Fibroblast of skin of scalp (primary cell): ENCODE results near the gene AKAP12. TPM values are rescaled to one million over a fixed set of nuclear protein-coding genes. Genes with fewer than 3 reads are reported as not detected.
A peak's percentile ranks its signal among the peaks of the same experiment; 100 is the strongest.

Source experiments
- DNase-seq: peaks from one replicate; pipeline ENCODE4 v3.0.0-alpha.2; 2013
- polyA plus RNA-seq, 2 experiments: library from polyadenylated mRNA; unstranded; fragments of 120-200 nt; gene quantifications; one replicate each; pipeline ENCODE4 v1.2.1, GENCODE V29; 2013; ENCODE audit not compliant: insufficient read length in 2 of 2

AKAP12 gene
- polyA plus RNA-seq (2013, experiment 1 of 2; ENCODE audit: insufficient read length), result 156 TPM
- polyA plus RNA-seq (2013, experiment 2 of 2; ENCODE audit: insufficient read length), result 183 TPM

DNA sequence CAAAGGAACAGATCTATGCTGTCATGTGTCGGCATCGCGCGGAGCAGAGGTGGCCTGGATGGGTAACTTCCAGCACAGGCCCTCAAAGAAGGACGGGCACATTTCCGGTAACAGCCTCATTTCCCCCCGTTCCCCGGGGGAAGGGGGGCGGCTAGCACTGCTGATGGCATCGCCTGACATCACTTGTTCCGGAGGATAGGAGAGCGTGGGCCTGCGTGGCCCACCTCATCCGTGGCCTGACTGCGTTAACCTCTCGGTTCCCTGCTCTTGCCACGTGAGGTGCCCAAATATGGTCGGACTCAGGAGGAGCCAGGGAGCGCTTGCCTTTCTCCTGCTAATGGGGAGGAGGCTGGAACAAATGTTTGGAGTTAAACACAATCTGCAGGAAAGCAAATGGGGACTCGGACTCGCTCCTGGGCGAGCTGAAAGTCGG, at the start of gene AKAP12:
Gene AKAP12 (plus strand): TSS at position 365 of the 433 bp plus-strand sequence. CDS start 596 bp downstream, outside the sequence.
- DNase-seq, result peak; percentile 71

GRCh38 chr6:151191527-151191926, 48.2 kb upstream of the AKAP12 start:
- DNase-seq, result no peak

GRCh38 chr6:151196555-151196954, 43.2 kb upstream of the AKAP12 start:
- DNase-seq, result peak; percentile 43

GRCh38 chr6:151197556-151197955, 42.2 kb upstream of the AKAP12 start:
- no peak for DNase-seq

DNA sequence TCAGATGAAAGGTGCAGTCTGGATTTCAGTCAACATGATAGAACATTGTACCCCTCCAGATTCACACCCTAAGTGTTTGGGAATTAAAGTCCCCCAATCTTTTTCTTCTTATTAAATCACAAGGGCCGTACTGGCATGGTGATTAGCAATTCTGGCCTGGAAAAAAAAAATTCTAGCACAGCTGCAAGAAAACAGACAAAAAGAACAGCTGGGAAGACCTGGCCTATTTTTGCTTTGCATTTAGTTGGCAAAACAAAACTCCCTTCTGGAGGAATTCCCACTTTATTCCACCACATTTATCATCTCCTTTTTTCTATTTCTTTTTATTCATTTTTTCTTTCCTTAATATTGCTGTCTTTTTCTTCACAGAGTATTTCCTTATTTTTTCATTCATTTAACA, 39.8 kb upstream of the AKAP12 start:
- DNase-seq, result no peak

DNA sequence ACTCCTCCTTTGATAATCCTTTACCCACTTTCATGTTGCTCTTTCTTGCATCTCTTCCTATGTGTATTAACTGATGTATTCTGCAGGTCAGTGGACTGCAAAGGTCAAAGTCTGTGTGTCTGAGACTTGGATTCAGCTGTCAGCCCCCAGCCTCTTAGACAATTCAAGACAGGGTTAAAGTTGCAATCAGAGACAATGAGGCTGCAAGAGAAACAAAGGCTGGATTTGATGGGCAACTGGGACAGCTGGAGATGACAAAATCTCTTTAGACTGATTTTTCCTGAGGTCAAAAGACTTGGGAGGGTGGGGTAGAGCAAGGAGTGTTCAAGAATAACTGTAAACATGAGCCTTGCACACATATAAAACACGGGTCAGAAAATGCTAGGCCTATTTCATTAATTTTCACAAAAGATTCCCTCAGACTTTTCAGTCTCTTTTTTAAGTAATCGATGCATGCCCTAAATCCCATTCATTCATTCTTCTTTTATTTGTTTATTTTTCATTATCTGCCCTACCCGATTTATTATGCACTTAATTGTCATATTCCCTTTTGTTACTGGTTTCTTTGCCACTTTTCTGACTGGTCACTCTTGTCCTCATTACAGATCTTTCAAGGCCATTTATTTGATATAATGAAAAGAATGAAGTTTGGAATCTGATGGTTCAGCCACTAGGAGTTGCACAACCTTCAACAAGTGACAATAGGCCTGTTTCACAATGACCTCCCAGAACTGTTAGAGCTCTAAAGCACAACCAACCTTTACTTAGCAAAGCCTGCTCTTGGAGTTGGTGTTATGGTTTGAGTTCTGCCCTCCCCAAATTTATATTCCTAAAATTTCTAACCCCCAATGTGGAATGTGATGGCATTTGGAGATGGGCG, 33.8 kb upstream of the AKAP12 start:
- DNase-seq, result no peak

GRCh38 chr6:151207674-151208073, 32.1 kb upstream of the AKAP12 start:
- no peak for DNase-seq

- DNase-seq, result no peak
These were observed 30.5 kb upstream of the AKAP12 start for GRCh38 chr6:151209071-151209831.

- DNase-seq, result no peak
These were observed 28.7 kb upstream of the AKAP12 start for GRCh38 chr6:151211075-151211474.

DNA sequence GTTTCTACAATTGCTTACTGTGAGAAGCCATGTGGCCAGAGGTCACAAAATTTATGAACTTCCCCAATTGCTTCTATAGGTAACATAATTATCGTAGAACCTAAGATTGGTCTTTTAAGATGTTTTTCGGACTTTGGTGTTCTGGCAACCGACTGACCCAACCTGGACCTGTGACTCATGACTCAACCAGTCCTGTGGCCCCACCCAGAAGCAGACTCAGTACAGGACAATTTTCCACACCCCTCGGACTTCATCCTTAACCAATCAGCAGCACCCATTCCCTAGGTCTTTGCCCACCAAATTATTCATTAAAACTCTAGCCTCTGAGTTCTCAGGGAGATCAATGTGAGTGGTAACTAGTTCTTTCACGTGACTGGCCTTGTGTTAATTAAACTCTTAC, 26.4 kb upstream of the AKAP12 start:
- no peak for DNase-seq

DNA sequence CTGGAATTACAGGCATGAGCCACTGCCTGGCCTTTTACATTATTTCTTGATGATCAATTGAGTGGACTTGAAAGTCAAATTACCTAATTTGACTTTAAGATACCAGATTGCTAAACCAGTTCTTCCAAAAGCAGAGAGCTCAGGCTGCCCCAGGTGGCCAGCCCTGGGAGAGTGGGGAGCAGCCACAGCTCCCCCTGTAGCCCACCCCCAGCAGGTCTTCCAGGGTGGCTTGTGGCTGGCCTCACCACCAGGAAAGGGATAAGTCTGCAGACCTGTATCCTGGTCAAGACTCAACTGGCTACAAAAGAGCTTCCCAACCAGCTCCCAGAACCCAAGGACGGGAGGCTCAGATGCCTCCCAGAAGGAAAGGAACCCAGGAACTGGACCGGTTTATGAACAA, 23.8 kb upstream of the AKAP12 start:
- no peak for DNase-seq

DNA sequence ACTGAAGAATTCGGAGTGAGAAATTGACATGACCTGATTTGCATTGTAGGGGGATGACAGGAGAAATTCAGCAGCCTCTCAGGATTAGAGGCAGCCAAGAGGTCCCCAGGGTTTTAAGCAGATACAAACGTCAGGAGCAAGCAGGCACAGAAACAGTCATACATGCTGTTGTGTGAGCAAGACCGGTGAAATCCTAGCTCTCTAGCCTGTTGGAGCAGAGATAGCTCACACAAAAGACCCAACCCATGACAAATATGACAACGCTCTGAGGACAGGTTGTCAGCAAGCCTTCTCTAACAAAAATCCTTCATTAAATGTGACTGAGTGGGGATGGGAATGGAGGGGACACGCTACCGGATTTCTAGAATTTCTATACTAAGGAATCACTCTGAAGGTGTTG, 23.0 kb upstream of the AKAP12 start:
- DNase-seq, result no peak

- DNase-seq, result no peak
These were observed 20.6 kb upstream of the AKAP12 start for GRCh38 chr6:151219192-151219591.

GRCh38 chr6:151224076-151224475, 15.7 kb upstream of the AKAP12 start:
- DNase-seq, result no peak

DNA sequence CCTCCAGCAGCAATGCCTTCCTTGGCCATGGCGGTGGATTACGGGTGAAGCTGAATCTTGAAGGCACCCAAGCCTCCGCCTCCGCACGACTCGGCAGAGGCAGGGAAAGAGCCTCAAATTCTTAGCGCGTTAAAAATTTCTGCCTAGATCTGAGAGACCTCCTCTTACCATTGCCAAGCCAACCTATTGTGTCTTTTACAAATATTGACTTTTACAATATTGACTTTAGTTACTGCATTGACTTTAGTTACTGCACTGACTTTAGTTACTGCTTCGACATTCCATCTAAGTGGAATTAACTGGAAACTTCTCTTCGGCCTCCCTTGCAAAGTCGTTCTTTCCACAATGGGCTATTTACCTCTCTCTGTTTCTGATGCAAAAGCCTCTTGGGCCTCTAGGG, 13.8 kb upstream of the AKAP12 start:
- no peak for DNase-seq

- DNase-seq, result no peak
These were observed 10.9 kb upstream of the AKAP12 start for GRCh38 chr6:151228788-151229400.

DNA sequence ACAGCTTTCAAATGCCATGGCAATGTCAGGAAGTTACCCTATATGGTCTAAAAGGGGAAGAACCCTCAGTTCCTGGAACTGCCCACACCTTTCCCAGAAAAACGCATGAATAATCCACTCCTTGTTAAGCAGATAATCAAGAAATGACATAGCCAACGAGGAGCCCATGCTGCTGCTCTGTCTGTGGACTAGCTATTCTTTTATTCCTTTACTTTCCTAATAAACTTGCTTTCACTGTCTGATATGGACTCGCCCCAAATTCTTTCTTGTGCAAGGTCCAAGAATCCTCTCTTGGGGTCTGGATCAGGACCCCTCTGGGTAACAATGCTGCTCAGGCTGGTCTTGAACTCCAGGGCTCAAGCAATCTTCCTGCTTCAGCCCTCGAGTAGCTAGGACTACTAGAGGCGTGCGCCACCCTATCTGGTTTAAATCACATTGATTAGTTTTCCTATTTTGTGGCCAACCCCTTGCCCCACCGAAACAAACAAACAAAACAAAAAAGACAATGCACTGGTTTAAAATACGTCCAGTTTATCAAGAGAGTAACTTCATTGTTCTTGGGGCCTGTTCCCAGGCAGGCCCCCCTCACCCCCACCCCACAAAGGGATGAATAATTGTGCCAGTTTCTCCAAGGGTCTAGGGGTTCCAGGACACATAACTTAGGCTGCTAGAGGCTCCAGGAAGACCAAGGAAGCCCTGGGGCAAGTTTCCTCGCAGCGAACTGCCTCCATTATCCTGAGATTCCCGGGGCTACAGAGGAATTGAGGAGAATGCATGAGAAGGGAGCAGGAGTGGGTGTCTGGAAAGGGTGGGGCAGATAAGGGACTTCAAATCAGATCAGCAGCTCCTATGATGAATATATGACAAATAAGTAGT, 10.1 kb upstream of the AKAP12 start:
- no peak for DNase-seq

- DNase-seq, result no peak
These were observed 9.5 kb upstream of the AKAP12 start for GRCh38 chr6:151230277-151230577.

DNA sequence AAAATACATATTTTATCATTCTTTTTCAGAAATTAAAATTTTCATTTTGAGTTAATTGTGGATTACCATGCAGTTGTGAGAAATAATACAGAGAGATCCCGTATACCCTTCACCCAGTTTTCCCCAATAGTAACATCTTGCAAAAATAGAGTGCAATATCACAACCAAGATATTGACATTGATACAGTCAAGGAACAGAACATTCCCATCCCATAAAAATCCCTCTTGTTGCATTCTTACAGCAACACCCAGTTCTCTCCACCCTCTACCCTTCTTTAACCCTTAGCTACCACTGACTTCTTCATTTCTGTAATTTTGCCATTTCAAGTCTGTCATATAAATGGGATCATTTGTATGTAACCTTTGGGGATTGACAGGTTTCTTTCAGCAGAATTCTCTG, 6.9 kb upstream of the AKAP12 start:
- DNase-seq, result no peak

- DNase-seq, result no peak
These were observed 6.0 kb upstream of the AKAP12 start for GRCh38 chr6:151233731-151234130.

DNA sequence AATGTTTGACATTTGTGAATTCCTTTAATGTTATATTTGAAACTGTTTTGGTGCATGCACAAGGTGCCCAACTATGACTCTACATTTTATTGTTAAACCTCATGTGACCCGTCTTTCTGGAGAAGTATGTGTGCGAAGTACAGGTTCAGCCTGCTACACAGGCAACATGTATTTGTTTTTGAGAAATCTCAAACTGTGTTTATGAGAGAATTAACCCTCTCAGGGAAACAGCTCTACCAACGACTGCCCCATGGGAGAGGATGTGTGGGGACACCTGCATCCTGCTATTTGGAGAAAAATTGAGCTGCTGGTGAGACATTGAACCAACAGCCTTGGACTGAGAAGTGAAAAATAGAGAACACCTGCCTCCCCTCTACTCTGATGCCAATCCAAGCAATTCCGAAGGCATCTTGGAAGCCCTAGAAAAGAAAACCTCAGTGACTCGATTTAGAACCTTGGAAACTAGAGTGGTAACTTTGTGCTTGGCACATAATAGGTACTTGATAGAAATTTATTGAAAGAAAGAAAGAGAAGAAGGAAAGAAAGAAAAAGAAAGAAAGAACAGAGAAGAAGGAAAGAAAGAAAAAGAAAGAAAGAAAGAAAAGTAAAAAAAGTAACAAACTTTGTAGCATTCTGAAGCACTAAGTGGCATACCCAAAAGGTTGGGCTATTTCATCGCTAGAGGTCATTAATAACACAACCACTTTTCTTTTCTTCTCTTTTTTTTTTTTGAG, 2.9 kb upstream of the AKAP12 start:
- DNase-seq, result no peak
